Limb (tissue), 2 donors: Measurements from ENCODE around the gene ADAMTS9.

Experiments
- DNase-seq, 2 donors: peaks; one replicate each; pipeline ENCODE4 v3.0.0-alpha.2; 2016; ENCODE audit errors: extremely low spot score in 2 of 2

The ADAMTS9 gene

GRCh38 chr3:64494526-64494925, 193.3 kb downstream of the ADAMTS9 start:
- no peak for DNase-seq

DNA sequence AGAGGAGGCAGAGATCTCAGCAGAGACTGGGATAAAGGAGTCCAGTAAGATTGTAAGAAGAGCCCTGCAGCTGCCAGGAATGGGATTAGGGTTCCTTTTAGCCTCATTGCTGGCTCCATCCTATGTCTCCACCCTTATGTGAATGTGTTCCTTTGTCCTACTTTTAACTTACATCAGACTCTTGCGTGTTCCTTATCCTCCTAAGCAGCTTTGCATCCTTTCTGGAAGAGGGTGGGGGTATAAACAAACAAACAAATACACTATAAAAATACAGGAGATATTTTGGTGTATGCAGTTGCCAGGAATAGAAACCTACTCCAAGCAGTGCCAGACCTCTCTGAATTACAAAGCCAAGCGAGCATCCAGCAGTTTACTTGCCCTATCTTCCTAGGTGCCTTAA, 194.7 kb downstream of the ADAMTS9 start:
- DNase-seq = no peak

DNA sequence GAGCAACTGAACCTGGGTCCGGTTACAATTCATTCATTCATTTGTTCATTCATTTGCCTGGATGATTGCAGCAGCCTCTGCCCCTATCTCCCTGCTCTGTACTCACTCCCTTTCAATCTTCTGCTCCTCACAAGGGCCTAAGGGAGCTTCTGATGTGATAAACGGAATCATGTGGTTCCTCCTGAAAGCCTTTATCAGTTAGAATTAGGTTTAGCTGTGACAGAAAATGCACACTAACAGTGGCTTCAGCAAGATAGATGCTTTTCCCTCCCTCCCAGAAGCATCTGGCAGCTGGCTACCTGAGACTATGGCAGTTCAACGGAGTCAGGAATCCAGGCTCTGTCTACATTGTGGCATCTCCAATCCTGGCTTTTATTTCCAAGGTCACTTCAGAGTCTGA, 196.0 kb downstream of the ADAMTS9 start:
- no peak for DNase-seq

- DNase-seq = no peak
Observed at GRCh38 chr3:64490180-64490724, 197.5 kb downstream of the ADAMTS9 start.

DNA sequence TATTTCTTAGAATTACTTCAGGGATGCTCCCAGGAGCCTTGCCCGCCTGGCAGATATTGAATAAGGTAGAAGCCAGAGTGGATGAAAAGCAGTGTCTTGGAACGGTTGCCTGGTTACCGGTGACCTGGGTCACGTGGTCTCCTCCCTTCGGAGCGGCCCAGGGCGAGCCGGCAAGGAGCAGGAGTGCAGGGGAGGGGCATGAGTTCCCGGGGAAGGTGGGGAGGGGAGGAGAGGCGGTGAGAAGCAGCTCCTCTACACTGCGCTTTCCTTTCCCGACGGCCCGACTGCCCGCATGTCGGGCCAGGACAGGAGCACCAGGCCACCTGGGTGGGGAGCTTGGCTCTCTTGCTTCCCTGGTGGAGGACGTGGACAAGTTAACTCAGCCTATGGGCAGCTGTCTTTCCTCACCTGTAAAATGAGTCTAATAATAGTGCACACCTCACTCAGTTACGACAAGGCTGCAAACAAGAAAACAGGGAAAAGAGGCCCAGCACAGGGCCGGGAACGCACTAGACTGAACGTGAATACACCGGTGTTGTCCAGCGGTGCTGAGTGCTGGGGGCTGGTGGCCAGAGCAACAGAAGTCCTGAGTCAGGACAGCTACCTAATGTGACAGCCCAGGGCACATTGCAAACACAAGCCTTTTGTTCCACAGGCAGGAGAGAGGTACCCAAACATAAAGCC, 198.3 kb downstream of the ADAMTS9 start:
- DNase-seq = peak; percentile 44 to 81

GRCh38 chr3:64488939-64489338, 198.9 kb downstream of the ADAMTS9 start:
- DNase-seq = no peak

DNA sequence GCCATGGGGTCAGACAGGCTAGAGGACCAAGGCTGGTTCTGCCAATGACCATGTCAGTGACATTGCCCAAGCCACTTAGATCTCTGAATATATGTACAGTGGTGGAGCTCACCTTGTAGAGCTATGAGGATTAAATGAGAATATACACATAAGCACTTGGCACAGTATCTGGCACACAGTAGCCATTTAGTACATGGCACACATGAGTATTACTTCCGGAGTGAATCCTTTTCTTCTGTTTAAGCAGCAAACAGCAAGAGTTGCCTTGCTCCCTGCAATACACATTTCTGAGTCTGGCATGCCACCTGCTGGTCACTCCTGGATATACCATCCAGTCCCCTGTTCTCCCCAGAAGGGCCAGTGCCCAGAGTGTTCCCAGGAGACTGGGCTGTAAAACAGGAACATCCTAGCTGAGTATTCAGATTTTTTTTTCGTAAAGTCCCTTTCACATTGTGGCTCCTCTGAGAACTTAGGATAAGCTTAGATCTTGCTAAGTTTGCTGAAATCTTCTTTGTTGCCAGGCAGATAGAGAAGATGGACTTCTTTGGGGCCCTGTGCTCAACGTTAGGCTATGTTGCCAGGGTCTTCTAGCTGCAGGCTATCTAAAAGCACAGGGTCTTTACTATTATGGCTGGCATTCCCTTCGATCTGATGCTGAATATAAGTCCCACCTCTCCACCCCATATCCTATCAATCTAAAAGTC, 203.4 kb downstream of the ADAMTS9 start:
- DNase-seq = peak; percentile 86 to 91

DNA sequence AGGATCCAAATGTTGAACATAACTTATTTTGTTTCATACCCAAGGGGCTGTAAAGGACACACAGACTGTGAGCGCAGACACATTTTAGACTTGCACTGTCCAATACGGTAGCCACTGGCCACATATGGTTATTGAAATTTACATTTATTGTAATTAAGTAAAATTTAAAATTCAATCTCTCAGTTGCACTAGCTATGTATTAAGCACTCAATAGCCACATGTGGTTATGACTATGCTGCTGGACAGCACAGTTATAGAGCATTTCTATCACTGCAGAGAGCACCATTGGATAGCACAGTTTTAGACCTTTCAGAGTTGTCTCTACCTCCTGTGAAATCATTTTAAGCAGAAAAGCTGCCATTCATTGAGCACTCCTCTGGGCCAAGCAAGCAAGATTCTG, 204.3 kb downstream of the ADAMTS9 start:
- DNase-seq = no peak

DNA sequence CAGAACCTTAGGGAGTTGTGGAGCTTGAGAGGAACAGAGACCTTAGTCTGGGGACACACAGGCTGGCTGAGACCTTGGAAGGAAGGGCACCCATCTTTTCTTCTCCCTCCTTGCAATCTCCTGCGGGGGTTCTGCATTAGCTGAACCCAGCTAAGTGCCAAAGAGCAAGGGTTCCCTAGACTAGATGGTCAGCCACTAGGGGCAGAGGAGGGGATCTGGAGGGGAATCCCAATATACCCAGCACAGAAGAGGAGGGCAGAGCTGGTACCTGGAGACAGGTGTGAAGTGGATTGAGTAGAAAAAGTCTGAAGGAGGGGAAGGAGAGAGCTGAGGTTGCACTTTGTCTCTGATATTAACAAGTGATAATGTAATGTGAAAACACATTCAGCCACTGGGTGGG, 212.8 kb downstream of the ADAMTS9 start:
- DNase-seq = no peak

DNA sequence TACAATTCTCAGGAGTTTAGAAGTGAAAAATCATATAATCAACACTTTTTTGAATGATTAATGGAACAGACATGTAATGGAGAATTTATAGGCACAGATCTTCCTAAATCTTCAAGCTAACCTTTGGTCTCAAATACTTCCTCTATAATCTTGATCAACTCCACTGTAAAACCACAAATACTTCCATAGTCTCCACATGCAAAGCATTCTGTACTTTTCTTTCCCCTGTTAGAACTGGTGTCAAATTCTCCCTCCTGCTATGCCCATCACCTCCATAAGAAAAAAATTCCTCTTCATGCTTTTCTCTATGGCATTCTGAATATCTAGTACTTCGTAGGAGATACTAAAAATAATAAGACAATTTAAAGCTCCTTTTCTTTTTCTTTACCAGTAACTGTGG, 214.3 kb downstream of the ADAMTS9 start:
- no peak for DNase-seq

GRCh38 chr3:64470436-64470835, 217.4 kb downstream of the ADAMTS9 start:
- DNase-seq = no peak

DNA sequence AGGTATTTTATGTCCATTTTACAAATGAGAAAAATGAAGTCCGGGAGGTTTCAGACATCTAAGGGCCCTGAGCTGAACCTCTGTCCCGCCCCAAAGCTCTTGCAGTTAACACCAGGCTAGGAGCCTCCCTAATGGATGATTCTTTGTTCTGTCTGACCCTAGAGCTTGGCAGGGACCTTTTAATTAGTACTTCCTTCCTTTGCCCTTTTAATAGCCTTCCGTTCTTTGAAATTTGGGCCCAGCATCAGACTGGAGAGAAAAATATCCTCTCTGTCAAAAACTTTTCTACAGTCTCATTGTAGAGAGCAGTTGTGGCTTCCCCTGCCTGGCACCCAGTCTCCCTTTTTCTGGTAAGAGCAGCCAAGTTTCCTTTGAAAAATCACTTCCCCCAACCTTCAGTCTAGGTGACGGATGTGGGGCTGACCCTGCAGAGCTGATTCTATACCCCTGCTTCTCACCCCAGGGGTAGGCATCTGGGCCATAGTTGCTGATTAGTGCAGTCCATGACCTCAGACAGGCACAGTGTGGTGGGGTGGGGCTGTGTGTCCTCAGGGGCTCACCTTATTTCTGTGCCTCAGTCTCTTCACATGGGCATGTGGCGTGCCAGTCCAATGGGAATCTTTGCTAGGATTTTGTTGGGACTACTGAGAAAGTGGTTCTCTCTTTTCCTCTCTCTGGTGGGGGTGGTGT, 220.4 kb downstream of the ADAMTS9 start:
- DNase-seq = no peak
